HepG2 (cell line): ENCODE measurements around the gene IL17F. TPM values are rescaled to one million over a fixed set of nuclear protein-coding genes. Genes with fewer than 3 reads are reported as not detected.

Source experiments
- AGO1 ChIP-seq: fragments of 200-400 bp; formaldehyde crosslinking; IDR thresholded peaks from 2 replicates; pipeline ENCODE4 v1.6.1; 2017; ENCODE audit warnings: mild to moderate bottlenecking, low read depth, low read length, moderate library complexity; ENCODE audit not compliant: poor library complexity, severe bottlenecking
- ARNT ChIP-seq: fragments of 450-650 bp; IDR thresholded peaks from 2 replicates; pipeline ENCODE4 v1.6.1; 2017
- GFI1 ChIP-seq: sonication (generic); formaldehyde crosslinking; IDR thresholded peaks from 2 replicates; pipeline ENCODE4 v1.5.0; 2020; ENCODE audit warnings: missing genetic modification reagents, mild to moderate bottlenecking, borderline replicate concordance
- KDM2A ChIP-seq: sonication (generic); formaldehyde crosslinking; IDR thresholded peaks from 2 replicates; pipeline ENCODE4 v1.4.0; 2020; ENCODE audit warnings: low read depth, missing genetic modification reagents, borderline replicate concordance
- MAFK ChIP-seq, 2 experiments: IDR thresholded peaks in 1 of 2; conservative IDR thresholded peaks in 1 of 2; 2 replicates each; pipeline ENCODE4 v1.6.1; 2011; ENCODE audit warnings: improper control_type of control experiment in 2 of 2, low read length in 2 of 2
- MIER3 ChIP-seq: IDR thresholded peaks from 2 replicates; pipeline ENCODE4 v1.6.1; 2016; ENCODE audit warnings: missing compliant biosample characterization, borderline replicate concordance
- MZF1 ChIP-seq: sonication (generic); formaldehyde crosslinking; IDR thresholded peaks from 2 replicates; pipeline ENCODE4 v1.8.1; 2023; ENCODE audit warnings: mild to moderate bottlenecking, missing genetic modification reagents, borderline replicate concordance
- PCBP1 ChIP-seq: fragments of 200-400 bp; formaldehyde crosslinking; IDR thresholded peaks from 2 replicates; pipeline ENCODE4 v1.6.1; 2017; ENCODE audit warnings: mild to moderate bottlenecking, low read depth, low read length, borderline replicate concordance
- SMC3 ChIP-seq: IDR thresholded peaks from 2 replicates; pipeline ENCODE4 v1.6.1; 2011; ENCODE audit warnings: low read length, improper control_type of control experiment
- SOX6 ChIP-seq, 2 experiments: fragments of 450-650 bp in 1 of 2; sonication (generic) in 1 of 2; formaldehyde crosslinking in 1 of 2; IDR thresholded peaks; 2 replicates each; pipeline versions ENCODE4 v1.4.0 to v1.6.1; 2017 to 2020; ENCODE audit warnings: antibody characterized with exemption in 1 of 2, mild to moderate bottlenecking in 1 of 2, missing genetic modification reagents in 1 of 2
- SP1 ChIP-seq, 2 experiments: fragments of 450-650 bp in 1 of 2; sonication (generic) in 1 of 2; formaldehyde crosslinking in 1 of 2; IDR thresholded peaks; 2 replicates each; pipeline versions ENCODE4 v1.4.0 to v1.6.1; 2016 to 2020; ENCODE audit warnings: missing genetic modification reagents in 1 of 2
- SSRP1 ChIP-seq: IDR thresholded peaks from 2 replicates; pipeline ENCODE4 v1.6.1; 2016; ENCODE audit warnings: control low read depth
- TARDBP ChIP-seq: sonication (generic); formaldehyde crosslinking; IDR thresholded peaks from 2 replicates; pipeline ENCODE4 v1.8.0; 2022; ENCODE audit warnings: mild to moderate bottlenecking, missing genetic modification reagents
- TGIF2 ChIP-seq: IDR thresholded peaks from 2 replicates; pipeline ENCODE4 v1.6.1; 2016; ENCODE audit warnings: control low read depth, missing compliant biosample characterization
- ZNF260 ChIP-seq: sonication (generic); formaldehyde crosslinking; IDR thresholded peaks from 2 replicates; pipeline ENCODE4 v1.4.0; 2020; ENCODE audit warnings: missing genetic modification reagents, low read depth, mild to moderate bottlenecking, borderline replicate concordance
- ZNF510 ChIP-seq: sonication (generic); formaldehyde crosslinking; IDR thresholded peaks from 2 replicates; pipeline ENCODE4 v1.4.0; 2020; ENCODE audit warnings: low read depth, mild to moderate bottlenecking, missing genetic modification reagents
- ZNF879 ChIP-seq: sonication (generic); formaldehyde crosslinking; IDR thresholded peaks from 2 replicates; pipeline ENCODE4 v1.8.1; 2023; ENCODE audit warnings: missing genetic modification reagents
- polyA plus RNA-seq, 8 experiments: library from polyadenylated mRNA; depleted of rRNA in 3 of 8; stranded (reverse) in 7 of 8; unstranded in 1 of 8; fragments of >200 nt; fragmentation: Illumina TruSeq in 4 of 8; extraction: Trizol in 4 of 8; gene quantifications; 2 replicates each; pipeline versions ENCODE4 v1.2.1 to v1.2.3, GENCODE V29; 2011 to 2016; ENCODE audit warnings: low read depth in 4 of 8, missing spikeins in 1 of 8, mixed read lengths in 1 of 8; ENCODE audit not compliant: insufficient read depth in 1 of 8
- total RNA-seq, 5 experiments: library from RNA; depleted of rRNA; stranded (reverse); fragments of >200 nt; fragmentation: Illumina TruSeq; extraction: Trizol; gene quantifications; 2 replicates each; pipeline ENCODE4 v1.2.3, GENCODE V29; 2016; ENCODE audit warnings: low read depth in 1 of 5
- TF ChIP-seq, protein P1 (sequence below): sonication (generic); formaldehyde crosslinking; IDR thresholded peaks from 2 replicates; pipeline ENCODE4 v1.5.1; 2020; ENCODE audit warnings: missing genetic modification reagents, mild to moderate bottlenecking, borderline replicate concordance
- TF ChIP-seq, protein P2 (sequence below): sonication (generic); formaldehyde crosslinking; IDR thresholded peaks from 2 replicates; pipeline ENCODE4 v1.8.1; 2023; ENCODE audit warnings: mild to moderate bottlenecking, missing genetic modification reagents
- TF ChIP-seq, protein P3 (sequence below): sonication (generic); formaldehyde crosslinking; IDR thresholded peaks from 2 replicates; pipeline ENCODE4 v1.4.0; 2020; ENCODE audit warnings: missing genetic modification reagents
- TF ChIP-seq, protein P4 (sequence below): sonication (generic); formaldehyde crosslinking; IDR thresholded peaks from 2 replicates; pipeline ENCODE4 v1.9.0; 2021; ENCODE audit warnings: missing genetic modification reagents, borderline replicate concordance
- TF ChIP-seq, protein P5 (sequence below): IDR thresholded peaks from 2 replicates; pipeline ENCODE4 v1.6.1; 2016; ENCODE audit warnings: control low read depth

Gene IL17F
- total and polyA plus RNA-seq, 2 of the 13 experiments (the other 11 are each of a cell fraction or from before 2014, with no cell fraction given): not detected

DNA sequence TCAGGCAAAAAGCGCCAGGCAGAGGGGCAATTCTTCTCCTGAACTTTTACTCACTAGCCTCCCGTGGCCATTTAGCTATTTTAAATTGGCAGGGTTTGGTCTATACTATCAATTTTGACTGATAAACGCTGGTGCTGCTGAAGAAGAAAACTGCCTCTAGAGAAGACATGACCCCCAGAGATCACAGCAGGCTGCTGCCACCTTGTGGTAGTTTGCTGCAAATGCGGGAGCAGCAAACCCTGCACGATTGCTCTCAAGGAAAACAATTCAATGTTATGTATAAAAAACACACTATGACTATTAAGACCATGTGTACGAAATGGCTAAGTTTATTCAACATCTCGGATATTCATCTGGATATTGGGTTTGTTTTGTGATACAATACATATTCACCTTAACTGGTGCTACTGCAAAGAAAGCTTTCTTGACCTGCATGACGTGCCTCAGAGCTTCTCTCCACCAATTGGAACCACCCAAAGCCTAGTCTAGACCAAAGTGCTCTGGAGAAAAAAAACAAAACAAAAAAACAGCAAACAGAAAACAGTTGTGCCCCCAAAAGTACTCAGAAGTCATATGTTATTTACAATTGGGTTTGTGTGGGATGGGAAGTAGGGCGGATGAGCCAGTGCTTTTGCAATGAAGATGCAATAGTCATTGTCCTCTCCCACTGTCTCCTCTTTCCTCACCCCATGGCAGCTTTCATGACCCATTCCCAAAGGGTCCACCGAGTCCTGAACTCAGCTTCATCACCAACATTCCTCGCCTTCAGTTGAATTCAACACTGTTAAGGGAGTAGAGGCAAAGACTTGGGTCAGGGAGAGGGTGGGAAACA is 19.6 kb upstream of the IL17F start (continued):
- TF ChIP-seq MAFK (conservative IDR thresholded peaks at IDR 0.05 in 1 of 2, IDR thresholded peaks at IDR 0.05 in 1 of 2; ENCODE audit: low read length in 2 of 2) (no peak), SSRP1 (no peak), ZNF879 (no peak), TARDBP (CRISPR knock-in tag) (peak; percentile 48; the same call in 1 of the 2 replicates), SMC3 (peak; percentile 96), MZF1 (CRISPR knock-in tag) (no peak), AGO1 (no peak), ZNF510 (CRISPR knock-in tag) (no peak), KDM2A (CRISPR knock-in tag) (peak; percentile 48; the same call in 1 of the 2 replicates), ARNT (no peak), SP1 (IDR thresholded peaks at IDR 0.05) (no peak), SP1 (CRISPR knock-in tag; IDR thresholded peaks at IDR 0.05) (no peak), MIER3 (CRISPR knock-in tag) (peak; percentile 56; the same call in 1 of the 2 replicates), SOX6 (IDR thresholded peaks at IDR 0.05) (no peak), SOX6 (CRISPR knock-in tag; IDR thresholded peaks at IDR 0.05) (peak; percentile 15; the same call in 1 of the 2 replicates), PCBP1 (no peak), GFI1 (CRISPR knock-in tag) (no peak), TGIF2 (CRISPR knock-in tag) (peak; percentile 19; the same call in 1 of the 2 replicates), ZNF260 (CRISPR knock-in tag) (no peak)
- TF ChIP-seq, protein P1, sequence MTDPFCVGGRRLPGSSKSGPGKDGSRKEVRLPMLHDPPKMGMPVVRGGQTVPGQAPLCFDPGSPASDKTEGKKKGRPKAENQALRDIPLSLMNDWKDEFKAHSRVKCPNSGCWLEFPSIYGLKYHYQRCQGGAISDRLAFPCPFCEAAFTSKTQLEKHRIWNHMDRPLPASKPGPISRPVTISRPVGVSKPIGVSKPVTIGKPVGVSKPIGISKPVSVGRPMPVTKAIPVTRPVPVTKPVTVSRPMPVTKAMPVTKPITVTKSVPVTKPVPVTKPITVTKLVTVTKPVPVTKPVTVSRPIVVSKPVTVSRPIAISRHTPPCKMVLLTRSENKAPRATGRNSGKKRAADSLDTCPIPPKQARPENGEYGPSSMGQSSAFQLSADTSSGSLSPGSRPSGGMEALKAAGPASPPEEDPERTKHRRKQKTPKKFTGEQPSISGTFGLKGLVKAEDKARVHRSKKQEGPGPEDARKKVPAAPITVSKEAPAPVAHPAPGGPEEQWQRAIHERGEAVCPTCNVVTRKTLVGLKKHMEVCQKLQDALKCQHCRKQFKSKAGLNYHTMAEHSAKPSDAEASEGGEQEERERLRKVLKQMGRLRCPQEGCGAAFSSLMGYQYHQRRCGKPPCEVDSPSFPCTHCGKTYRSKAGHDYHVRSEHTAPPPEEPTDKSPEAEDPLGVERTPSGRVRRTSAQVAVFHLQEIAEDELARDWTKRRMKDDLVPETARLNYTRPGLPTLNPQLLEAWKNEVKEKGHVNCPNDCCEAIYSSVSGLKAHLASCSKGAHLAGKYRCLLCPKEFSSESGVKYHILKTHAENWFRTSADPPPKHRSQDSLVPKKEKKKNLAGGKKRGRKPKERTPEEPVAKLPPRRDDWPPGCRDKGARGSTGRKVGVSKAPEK: no peak
- TF ChIP-seq, protein P2, sequence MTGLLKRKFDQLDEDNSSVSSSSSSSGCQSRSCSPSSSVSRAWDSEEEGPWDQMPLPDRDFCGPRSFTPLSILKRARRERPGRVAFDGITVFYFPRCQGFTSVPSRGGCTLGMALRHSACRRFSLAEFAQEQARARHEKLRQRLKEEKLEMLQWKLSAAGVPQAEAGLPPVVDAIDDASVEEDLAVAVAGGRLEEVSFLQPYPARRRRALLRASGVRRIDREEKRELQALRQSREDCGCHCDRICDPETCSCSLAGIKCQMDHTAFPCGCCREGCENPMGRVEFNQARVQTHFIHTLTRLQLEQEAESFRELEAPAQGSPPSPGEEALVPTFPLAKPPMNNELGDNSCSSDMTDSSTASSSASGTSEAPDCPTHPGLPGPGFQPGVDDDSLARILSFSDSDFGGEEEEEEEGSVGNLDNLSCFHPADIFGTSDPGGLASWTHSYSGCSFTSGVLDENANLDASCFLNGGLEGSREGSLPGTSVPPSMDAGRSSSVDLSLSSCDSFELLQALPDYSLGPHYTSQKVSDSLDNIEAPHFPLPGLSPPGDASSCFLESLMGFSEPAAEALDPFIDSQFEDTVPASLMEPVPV (CRISPR knock-in tag): 0 out of 2 replicates have a peak, but pooled peaks have one; percentile 43
- TF ChIP-seq, protein P3, sequence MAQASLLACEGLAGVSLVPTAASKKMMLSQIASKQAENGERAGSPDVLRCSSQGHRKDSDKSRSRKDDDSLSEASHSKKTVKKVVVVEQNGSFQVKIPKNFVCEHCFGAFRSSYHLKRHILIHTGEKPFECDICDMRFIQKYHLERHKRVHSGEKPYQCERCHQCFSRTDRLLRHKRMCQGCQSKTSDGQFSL: no peak
- TF ChIP-seq, protein P4, sequence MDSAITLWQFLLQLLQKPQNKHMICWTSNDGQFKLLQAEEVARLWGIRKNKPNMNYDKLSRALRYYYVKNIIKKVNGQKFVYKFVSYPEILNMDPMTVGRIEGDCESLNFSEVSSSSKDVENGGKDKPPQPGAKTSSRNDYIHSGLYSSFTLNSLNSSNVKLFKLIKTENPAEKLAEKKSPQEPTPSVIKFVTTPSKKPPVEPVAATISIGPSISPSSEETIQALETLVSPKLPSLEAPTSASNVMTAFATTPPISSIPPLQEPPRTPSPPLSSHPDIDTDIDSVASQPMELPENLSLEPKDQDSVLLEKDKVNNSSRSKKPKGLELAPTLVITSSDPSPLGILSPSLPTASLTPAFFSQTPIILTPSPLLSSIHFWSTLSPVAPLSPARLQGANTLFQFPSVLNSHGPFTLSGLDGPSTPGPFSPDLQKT: no peak
- TF ChIP-seq, protein P5, sequence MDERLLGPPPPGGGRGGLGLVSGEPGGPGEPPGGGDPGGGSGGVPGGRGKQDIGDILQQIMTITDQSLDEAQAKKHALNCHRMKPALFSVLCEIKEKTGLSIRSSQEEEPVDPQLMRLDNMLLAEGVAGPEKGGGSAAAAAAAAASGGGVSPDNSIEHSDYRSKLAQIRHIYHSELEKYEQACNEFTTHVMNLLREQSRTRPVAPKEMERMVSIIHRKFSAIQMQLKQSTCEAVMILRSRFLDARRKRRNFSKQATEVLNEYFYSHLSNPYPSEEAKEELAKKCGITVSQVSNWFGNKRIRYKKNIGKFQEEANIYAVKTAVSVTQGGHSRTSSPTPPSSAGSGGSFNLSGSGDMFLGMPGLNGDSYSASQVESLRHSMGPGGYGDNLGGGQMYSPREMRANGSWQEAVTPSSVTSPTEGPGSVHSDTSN (CRISPR knock-in tag): no peak
